Adipose tissue (tissue), 3 donors: ENCODE data around the gene PHF2. TPM values are rescaled to one million over a fixed set of nuclear protein-coding genes. Genes with fewer than 3 reads are reported as not detected.

Source experiments
- H3K27ac ChIP-seq: one replicate; pipeline ENCODE4 v1.5.1; 2013; ENCODE audit warnings: low read depth, low read length
- WGBS, 3 donors: extraction: QIAGEN DNeasy Blood & Tissue Kit; methylation state at CpG; one replicate each; pipeline ENCODE4 v1.1.7; 2013; 5-methylcytosine and 5-hydroxymethylcytosine counted together
- polyA plus RNA-seq, 3 donors: library from polyadenylated mRNA; stranded (reverse); fragments of 200-250 nt; gene quantifications; one replicate each; pipeline ENCODE4 v1.2.3, GENCODE V29; 2013
- donor health status: healthy with polysubstance abuse.
- donor health status: Bipolar disorder and iron deficiency.
- donor health status: healthy.

PHF2 gene
- polyA plus RNA-seq, 3 donors = 9.5 to 25.1 (median 17.6) TPM

GRCh38 chr9:93580654-93581380 is 4.4 kb downstream of the PHF2 start:
- no peak overlapping the region for H3K27ac ChIP-seq
- WGBS, 3 donors = 43 to 75% (median 69%) methylated on average over 10 of the region's 10 CpGs

GRCh38 chr9:93582115-93582514 is 5.7 kb downstream of the PHF2 start:
- WGBS, 3 donors = 18 to 61% (median 54%) methylated on average over 5 of the region's 5 CpGs
- no peak overlapping the region for H3K27ac ChIP-seq

- no peak overlapping the region for H3K27ac ChIP-seq
- 32 to 79% (median 76%) methylated on average over 3 of the region's 3 CpGs for WGBS, 3 donors
Measured at GRCh38 chr9:93582550-93582949, 6.2 kb downstream of the PHF2 start.

GRCh38 chr9:93585259-93585658 is 8.9 kb downstream of the PHF2 start:
- WGBS, 3 donors = 70 to 98% (median 97%) methylated on average over 4 of the region's 4 CpGs
- H3K27ac ChIP-seq = no peak overlapping the region

DNA sequence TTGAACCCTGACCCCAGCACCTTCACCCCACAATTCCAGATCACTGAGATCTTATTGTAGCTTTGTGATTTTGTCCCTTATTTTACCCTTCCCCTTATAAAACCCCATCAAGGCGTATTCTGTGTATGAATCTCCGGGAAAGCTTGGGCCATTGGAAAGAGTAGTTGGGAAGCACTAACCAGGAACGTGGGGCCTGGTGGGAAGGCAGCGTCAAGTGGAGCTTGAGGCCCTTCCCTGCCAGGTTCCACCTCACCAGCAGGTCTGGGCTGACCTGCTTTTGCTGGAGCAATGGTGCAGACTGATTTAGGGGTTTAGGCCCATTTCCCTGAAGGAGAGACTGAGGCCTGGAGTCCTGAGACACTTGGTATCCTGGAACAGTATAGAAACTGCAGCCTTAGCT is 9.3 kb downstream of the PHF2 start:
- WGBS, 3 donors = 96 to 98% (median 98%) methylated on average over 4 of the region's 4 CpGs
- H3K27ac ChIP-seq = no peak overlapping the region

- H3K27ac ChIP-seq = no peak overlapping the region
- WGBS, 3 donors = 90 to 93% (median 93%) methylated on average over 13 of the region's 13 CpGs
Measured at GRCh38 chr9:93586290-93587057, 10.1 kb downstream of the PHF2 start.

DNA sequence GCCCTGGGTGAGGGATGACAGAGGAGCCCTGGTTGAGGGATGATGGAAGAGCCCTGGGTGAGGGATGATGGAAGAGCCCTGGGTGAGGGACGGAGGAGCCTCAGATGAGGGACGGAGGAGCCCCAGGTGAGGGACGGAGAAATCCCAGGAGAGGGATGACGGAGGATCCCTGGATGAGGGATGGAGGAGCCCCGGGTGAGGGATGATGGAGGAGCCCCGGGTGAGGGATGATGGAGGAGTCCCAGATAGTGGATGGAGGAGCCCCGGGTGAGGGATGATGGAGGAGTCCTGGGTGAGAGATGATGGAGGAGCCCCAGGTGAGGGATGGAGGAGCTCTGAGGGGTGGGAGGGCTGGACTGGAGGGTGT is 10.9 kb downstream of the PHF2 start:
- H3K27ac ChIP-seq = no peak overlapping the region
- 92 to 96% (median 94%) methylated on average over 7 of the region's 7 CpGs for WGBS, 3 donors

GRCh38 chr9:93587651-93588347 is 11.4 kb downstream of the PHF2 start:
- 90 to 93% (median 91%) methylated on average over 11 of the region's 11 CpGs for WGBS, 3 donors
- no peak overlapping the region for H3K27ac ChIP-seq

DNA sequence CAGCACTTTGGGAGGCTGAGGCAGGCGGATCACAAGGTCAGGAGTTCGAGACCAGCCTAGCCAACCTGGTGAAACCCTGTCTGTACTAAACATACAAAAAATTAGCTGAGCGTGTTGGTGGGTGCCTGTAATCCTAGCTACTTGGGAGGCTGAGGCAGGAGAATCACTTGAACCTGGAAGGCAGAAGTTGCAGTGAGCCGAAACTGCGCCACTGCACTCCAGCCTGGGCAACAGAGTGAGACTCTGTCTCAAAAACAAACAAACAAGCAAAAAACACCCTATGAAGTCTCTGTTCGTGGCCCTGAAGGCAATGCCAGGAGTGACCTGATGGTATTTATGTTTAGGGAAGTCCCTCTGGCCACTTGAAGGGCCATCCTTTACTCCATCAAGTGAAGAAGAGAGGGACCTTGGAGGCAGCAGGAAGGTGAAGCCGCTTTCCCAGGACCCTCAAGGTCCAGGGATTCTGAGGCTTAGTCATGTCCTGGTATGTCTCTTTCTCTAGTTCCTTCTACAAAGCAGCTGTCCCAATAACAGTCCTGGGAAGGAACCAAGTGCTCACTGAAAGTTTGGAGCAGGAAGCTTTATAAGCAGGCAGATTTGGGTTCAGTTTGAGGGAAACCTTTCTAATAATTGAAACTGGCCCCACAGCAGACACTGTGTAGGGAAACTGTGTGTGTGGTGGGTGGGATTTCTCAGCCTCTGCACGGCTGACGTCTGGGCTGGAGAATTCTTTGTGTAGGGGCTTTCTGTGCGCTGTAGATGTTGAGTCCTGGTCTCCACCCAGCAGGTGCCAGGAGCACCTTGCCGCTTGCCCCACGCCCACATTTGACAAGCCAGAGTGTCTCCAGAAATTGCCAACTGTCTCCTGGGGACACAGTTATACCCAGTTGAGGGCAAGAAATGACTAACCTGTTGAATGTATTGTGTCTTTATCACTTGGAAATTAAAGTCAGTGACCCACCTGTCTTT is 12.5 kb downstream of the PHF2 start:
- H3K27ac ChIP-seq = no peak overlapping the region
- WGBS, 3 donors = 69 to 84% (median 84%) methylated on average over 12 of the region's 12 CpGs

GRCh38 chr9:93589688-93590087 is 13.3 kb downstream of the PHF2 start:
- H3K27ac ChIP-seq = no peak overlapping the region
- WGBS, 3 donors = 15 to 33% (median 31%) methylated on average over 8 of the region's 8 CpGs

GRCh38 chr9:93590609-93591234 is 14.3 kb downstream of the PHF2 start:
- 81 to 83% (median 82%) methylated on average over 8 of the region's 8 CpGs for WGBS, 3 donors
- H3K27ac ChIP-seq = peak overlapping the region; percentile 24

DNA sequence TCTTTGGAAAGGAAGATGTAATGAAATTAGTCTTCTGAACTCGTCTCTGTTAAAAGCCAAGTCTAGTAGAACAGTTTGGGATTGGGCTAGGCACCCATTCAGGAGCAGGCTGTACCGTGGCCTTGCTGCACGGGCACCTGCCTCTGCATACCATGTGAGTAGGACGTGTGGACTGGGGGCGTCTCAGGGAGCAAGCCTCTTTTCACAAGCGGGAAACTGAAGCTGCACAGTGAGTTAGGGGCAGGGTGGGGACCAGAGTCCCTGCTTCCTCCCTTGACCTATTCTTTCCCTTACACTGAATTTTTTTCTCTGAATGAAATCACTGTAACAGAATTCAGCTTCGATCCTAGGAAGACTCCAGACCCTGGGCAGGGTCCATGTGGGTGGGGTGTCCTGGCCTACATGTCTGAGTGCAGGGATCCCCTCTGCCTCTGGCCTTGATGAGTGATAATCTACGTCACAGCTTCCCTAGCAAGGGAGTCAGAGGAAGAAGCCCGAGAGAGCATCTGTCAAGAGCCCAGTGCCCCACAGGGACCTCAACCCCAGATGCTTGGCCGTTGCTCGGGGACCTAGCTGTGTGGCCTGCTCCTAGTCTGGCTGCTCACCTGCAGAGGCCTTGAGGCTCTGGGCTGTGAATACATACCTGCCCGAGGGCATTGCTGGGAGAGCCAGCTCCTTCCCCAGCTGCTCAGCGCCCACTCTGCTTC is 15.1 kb downstream of the PHF2 start:
- no peak overlapping the region for H3K27ac ChIP-seq
- WGBS, 3 donors = 62 to 77% (median 74%) methylated on average over 13 of the region's 13 CpGs

DNA sequence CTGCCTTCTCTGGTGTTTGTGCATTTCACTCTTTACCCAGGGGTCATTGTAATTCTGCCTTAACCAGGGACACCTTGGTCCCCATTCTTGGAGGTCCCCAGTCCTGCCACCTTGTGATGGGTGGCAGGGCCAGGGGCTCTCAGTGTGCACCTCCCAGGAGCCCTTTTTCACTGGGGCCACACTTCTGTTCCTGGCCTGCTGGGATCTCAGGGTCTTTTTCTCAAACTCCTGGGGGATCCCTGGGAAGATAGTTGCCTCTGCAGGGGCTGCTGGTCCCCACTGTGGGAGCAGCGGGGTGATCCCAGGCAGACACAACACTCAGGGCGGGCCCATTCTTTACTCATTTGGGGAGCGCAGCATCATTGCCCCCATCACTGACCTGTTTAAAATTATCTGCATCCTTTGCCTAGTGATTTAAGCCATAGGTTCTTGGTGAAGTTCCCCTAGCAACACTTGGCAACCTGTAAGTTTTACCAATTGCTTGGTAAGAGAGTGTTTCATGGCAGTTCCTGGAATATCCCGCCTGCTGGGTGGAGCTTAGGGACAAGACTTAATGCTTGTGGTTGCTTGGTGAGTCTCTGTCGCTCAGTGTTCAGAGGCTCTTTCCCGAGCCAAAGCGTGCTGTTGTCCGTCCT is 15.7 kb downstream of the PHF2 start:
- WGBS, 3 donors = 90 to 92% (median 92%) methylated on average over 8 of the region's 8 CpGs
- H3K27ac ChIP-seq = no peak overlapping the region

DNA sequence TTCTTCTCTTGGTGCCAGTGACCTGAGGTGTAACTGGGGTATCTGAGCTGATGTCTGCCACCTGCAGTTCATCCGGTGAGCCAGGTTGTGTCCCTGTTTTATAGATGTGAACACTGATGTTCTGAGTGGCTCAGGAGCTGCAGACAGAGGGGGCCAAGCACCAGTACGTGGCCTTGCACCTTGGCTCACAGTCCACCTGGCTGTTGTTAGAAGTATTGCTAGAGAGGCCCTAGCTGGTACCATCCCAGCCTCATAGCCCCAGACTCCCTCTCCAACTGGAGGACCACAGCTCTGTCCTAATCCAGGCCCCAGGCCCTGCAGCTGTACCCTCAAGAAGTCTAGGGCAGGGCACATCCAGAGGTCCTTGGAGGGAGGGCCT is 16.2 kb downstream of the PHF2 start:
- no peak overlapping the region for H3K27ac ChIP-seq

DNA sequence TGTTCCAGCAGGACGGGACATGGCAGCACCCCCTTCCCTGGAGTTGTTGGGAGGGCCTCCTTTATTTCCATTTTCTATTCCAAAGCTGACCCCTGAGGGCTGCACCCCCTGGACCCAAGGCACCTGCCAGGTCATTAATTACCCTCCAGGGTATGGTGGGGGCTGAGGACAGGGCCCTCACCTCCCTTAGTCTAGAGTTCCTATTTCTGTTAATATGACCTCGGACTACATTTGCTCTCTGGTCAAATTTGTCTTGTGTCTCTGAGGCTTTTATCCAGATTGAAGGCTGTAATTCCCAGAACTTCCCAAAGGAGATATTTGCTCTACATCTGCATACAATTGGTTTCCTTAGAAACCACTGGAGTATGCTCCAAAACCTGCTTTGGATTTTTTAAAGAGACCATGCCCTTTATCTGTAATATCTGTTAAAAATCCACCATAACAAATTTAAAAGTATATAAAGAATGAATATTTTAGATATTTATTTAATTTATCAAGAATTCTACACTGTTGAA is 16.8 kb downstream of the PHF2 start:
- WGBS, 3 donors = 57 to 77% (median 70%) methylated on average over 2 of the region's 2 CpGs
- no peak overlapping the region for H3K27ac ChIP-seq

More for the DNA sequence above, 16.2 kb downstream of the PHF2 start:
- WGBS, 3 donors = 45 to 92% (median 78%) methylated on average over 2 of the region's 2 CpGs

GRCh38 chr9:93594041-93594756 is 17.8 kb downstream of the PHF2 start:
- WGBS, 3 donors = 62 to 63% (median 63%) methylated on average over 9 of the region's 9 CpGs
- no peak overlapping the region for H3K27ac ChIP-seq
